Astrocyte (in vitro differentiated cells and primary cell): Measurements from ENCODE around the gene GJD3.

Experiments
- CTCF ChIP-seq: IDR thresholded peaks from 2 replicates; pipeline ENCODE4 v1.5.1; 2011; ENCODE audit warnings: low read depth, mild to moderate bottlenecking, inconsistent platforms, low read length, moderate library complexity; ENCODE audit not compliant: insufficient read depth
- EZH2 ChIP-seq: IDR thresholded peaks from 2 replicates; pipeline ENCODE4 v1.6.1; 2012; ENCODE audit warnings: mild to moderate bottlenecking, low read length, inconsistent platforms; ENCODE audit not compliant: insufficient read depth

- TF ChIP-seq CTCF, result no peak
- TF ChIP-seq EZH2, result no peak
Measured at GRCh38 chr17:40344421-40345160, 19.9 kb downstream of the GJD3 start.
